ENCODE results near the gene ARHGEF39.
"Not testable (repeated sequence)": the region's sequence is repeated elsewhere in the genome, so short reads cannot be mapped to it uniquely, and the experiment has no call there.

ARHGEF39 gene

GRCh38 chr9:35650341-35651158 is 14.4 kb downstream of the ARHGEF39 start, which contains the start of gene SIT1:
Gene SIT1 (minus strand): TSS chr9:35650931. CDS start chr9:35650853, 78 bp downstream.
- no peak for DNase-seq

- DNase-seq = peak; percentile 52 to 79
These were observed 15.3 kb downstream of the ARHGEF39 start for GRCh38 chr9:35649431-35650340.

GRCh38 chr9:35646533-35647265 is 18.3 kb downstream of the ARHGEF39 start:
- peak; percentile 92 to 94 for DNase-seq

- DNase-seq = no peak
These were observed 18.9 kb downstream of the ARHGEF39 start for GRCh38 chr9:35646153-35646532.

- not testable (repeated sequence) for DNase-seq
These were observed 19.3 kb downstream of the ARHGEF39 start for GRCh38 chr9:35645736-35646135.

- no peak for DNase-seq
These were observed 21.9 kb downstream of the ARHGEF39 start for GRCh38 chr9:35643046-35643445.

GRCh38 chr9:35641478-35641877 is 23.5 kb downstream of the ARHGEF39 start:
- DNase-seq = peak; percentile 0 to 29

- not testable (repeated sequence) for DNase-seq
These were observed 24.6 kb downstream of the ARHGEF39 start for GRCh38 chr9:35640431-35640830.

GRCh38 chr9:35639631-35640030 is 25.4 kb downstream of the ARHGEF39 start:
- no peak for DNase-seq

GRCh38 chr9:35639225-35639624 is 25.8 kb downstream of the ARHGEF39 start:
- DNase-seq = not testable (repeated sequence)

GRCh38 chr9:35638751-35639150 is 26.2 kb downstream of the ARHGEF39 start:
- DNase-seq = peak in 1 of 2 donors; percentile 0

- DNase-seq = not testable (repeated sequence)
These were observed 27.5 kb downstream of the ARHGEF39 start for GRCh38 chr9:35637427-35637955.

- not testable (repeated sequence) for DNase-seq
These were observed 28.1 kb downstream of the ARHGEF39 start for GRCh38 chr9:35636877-35637246.

GRCh38 chr9:35636135-35636876 is 28.7 kb downstream of the ARHGEF39 start:
- DNase-seq = peak; percentile 49 to 86

GRCh38 chr9:35635730-35636129 is 29.3 kb downstream of the ARHGEF39 start:
- DNase-seq = peak; percentile 1 to 30

- no peak for DNase-seq
These were observed 35.4 kb downstream of the ARHGEF39 start for GRCh38 chr9:35629597-35629996.

GRCh38 chr9:35628389-35628991 is 36.5 kb downstream of the ARHGEF39 start:
- DNase-seq = peak in 1 of 2 donors; percentile 66

- no peak for DNase-seq
These were observed 37.4 kb downstream of the ARHGEF39 start for GRCh38 chr9:35627575-35627974.

- no peak for DNase-seq
These were observed 45.2 kb downstream of the ARHGEF39 start for GRCh38 chr9:35619800-35620158.

GRCh38 chr9:35618854-35619799 is 45.9 kb downstream of the ARHGEF39 start:
- DNase-seq = peak; percentile 32 to 55

Measured in inflammatory macrophage (primary cell).